HG02759 (cell line): ENCODE measurements around the gene SLC17A8.
"Not testable (repeated sequence)": the region's sequence is repeated elsewhere in the genome, so short reads cannot be mapped to it uniquely, and the experiment has no call there.

Experiments
- ATAC-seq: cut with Tn5 transposase; IDR thresholded peaks from one replicate; pipeline ENCODE4 v1.9.1; 2021; ENCODE audit warnings: mild to moderate bottlenecking, moderate library complexity; ENCODE audit not compliant: unreplicated experiment

The SLC17A8 gene

GRCh38 chr12:100422646-100423045 is 65.8 kb downstream of the SLC17A8 start:
- no peak for ATAC-seq

DNA sequence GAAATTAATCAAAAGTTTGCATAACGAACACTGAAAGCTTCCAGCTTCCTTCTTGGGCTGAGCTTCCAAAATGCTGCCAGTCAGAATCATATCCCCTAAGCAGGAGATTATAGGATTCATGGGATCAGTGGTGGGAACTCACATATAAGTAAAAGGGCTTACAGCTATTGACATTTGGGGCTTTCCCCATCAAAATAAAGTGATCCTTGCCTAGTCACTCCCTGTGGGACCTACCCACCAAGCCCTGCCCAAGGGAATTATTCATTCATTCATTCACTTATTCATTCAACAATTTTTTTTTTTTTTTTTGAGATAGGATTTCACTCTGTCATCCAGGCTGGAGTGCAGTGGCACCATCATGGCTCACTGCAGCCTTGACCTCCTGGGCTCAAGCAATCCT is 69.3 kb downstream of the SLC17A8 start:
- no peak for ATAC-seq

DNA sequence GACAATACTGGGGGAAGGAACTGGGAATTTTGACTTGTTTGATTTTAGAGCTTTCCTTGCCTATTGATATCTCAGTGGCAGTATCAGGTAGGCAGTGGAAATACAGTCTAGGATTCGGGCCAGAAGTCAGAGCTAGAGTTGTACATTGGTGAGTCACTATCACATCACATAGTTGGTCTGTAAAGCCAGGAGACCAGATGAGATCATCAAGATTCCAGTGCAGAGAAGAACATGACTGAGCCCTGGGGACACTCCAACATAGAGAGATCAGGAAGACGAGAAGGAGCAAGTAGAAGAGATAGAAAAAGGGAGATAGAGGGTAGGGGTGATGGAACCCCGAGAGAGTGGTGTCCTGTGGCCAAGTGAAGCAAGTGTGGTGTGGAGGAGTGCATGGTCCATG is 70.2 kb downstream of the SLC17A8 start:
- ATAC-seq, result no peak

GRCh38 chr12:100430251-100430650 is 73.4 kb downstream of the SLC17A8 start:
- ATAC-seq, result not testable (repeated sequence)

GRCh38 chr12:100433701-100434100 is 76.8 kb downstream of the SLC17A8 start:
- ATAC-seq, result no peak

- no peak for ATAC-seq
Observed at GRCh38 chr12:100434177-100434576, 77.3 kb downstream of the SLC17A8 start.

DNA sequence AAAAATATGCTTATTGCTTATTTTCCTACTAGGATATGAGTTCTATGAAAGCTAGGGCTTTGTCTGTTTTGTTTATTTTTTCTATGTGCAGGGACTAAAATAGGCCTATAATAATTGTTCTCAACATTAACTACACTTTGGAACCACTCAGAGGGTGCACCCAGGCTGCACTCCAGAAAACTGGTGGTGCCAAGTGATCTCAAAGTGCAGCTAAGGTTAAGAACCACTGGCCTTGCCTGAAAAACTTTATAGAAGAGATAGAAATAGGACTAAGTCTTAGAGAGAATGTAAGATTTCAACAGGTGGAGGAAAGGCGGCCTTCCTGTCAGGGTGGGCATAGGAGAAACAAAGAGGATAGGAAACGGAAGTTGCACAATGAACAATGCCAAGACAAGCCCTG is 79.1 kb downstream of the SLC17A8 start:
- no peak for ATAC-seq

GRCh38 chr12:100437038-100437841 is 80.4 kb downstream of the SLC17A8 start:
- no peak for ATAC-seq

DNA sequence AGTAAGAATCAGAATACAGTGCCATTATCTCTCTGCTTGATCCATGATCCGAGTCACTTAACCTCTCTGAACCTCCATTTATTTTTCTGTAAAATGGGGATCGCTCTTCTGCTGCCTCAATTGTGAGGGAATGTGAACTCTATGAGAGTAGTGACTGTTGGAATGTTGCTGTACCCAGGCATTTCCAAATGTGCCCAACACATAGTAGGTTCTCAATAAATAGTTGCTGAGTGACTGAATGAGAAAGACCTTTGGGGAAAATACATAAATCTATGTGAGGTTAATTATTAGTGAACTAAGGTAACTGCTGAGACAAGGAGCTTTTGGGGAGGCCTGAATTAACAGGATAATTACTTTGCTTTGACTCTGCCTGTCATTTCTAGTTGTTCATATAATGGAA is 82.9 kb downstream of the SLC17A8 start:
- no peak for ATAC-seq

- ATAC-seq, result no peak
Observed at GRCh38 chr12:100442403-100442802, 85.5 kb downstream of the SLC17A8 start.

DNA sequence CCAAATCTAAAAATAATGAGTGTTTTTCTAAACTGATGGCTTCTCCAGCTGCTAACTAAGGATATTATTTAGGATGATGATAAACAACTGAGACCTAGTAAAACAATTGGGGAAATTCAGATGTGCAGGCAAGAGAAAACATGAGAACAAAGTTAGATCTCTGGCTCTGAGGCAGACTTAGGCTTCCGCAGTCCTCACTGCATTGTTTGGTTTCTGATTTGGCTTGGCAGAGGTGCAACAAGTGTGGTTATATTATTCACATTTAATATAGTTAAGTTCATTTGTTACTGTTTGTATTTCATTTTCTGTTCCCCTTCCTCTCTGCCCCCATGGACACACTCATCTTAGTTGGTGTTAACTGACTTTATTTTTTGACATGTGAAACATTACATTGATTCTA is 86.6 kb downstream of the SLC17A8 start:
- ATAC-seq, result no peak

GRCh38 chr12:100445081-100445481 is 88.2 kb downstream of the SLC17A8 start:
- no peak for ATAC-seq

GRCh38 chr12:100447381-100447780 is 90.5 kb downstream of the SLC17A8 start:
- ATAC-seq, result no peak

- ATAC-seq, result no peak
Observed at GRCh38 chr12:100448656-100449055, 91.8 kb downstream of the SLC17A8 start.

- no peak for ATAC-seq
Observed at GRCh38 chr12:100450735-100451134, 93.9 kb downstream of the SLC17A8 start.

DNA sequence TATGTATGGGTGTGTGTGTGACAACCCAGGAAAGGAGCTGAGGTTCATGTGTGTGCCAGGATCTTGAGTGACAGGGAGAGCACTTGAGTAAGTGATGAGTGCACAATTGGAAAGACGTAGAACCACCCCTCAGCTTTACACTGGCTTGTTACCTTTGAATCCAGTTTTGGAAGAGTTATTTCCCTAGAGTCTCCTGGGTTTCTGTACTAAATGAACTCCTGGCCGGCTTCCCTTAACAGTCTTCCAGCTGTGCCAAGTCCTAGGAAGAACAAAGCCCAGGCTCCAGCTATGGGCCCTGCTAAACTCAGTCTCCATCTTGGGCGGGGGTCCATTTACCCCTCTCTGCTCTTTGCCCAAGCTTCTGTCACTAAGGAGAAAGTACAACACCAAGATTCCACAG is 97.1 kb downstream of the SLC17A8 start:
- no peak for ATAC-seq

- no peak for ATAC-seq
Observed at GRCh38 chr12:100455896-100456295, 99.0 kb downstream of the SLC17A8 start.

- ATAC-seq, result no peak
Observed at GRCh38 chr12:100458191-100458590, 101.3 kb downstream of the SLC17A8 start.

GRCh38 chr12:100460702-100461101 is 103.8 kb downstream of the SLC17A8 start:
- no peak for ATAC-seq

DNA sequence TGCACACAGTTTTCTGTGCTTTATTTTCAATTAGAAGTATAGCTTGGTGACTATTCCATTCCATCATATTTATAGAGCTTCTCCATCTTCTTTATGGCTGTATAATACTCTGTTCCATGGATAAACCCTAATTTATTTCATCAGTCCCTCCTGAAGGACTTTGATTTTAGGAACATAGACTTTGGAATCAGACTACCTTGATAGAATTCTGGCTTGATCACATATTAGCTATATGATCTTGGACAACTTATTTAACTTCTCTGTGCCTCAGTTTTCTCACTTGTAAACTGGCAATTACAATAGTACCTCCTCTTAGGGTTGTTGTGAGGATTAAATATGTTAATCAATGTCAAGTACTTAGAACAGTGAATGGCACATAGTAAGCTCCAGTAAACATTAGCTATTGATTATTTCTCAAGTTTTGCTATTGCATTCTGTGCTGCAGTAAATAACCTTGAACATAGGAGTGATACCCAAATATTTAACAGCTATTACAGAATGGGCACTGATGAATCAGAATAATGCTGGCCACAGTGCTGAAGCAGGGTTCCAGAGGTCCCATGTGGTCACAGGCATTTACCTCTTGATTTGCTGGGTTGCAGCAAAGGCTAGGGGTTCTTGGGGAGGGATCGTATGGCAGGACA is 104.6 kb downstream of the SLC17A8 start:
- no peak for ATAC-seq

GRCh38 chr12:100463661-100464060 is 106.8 kb downstream of the SLC17A8 start:
- ATAC-seq, result no peak

DNA sequence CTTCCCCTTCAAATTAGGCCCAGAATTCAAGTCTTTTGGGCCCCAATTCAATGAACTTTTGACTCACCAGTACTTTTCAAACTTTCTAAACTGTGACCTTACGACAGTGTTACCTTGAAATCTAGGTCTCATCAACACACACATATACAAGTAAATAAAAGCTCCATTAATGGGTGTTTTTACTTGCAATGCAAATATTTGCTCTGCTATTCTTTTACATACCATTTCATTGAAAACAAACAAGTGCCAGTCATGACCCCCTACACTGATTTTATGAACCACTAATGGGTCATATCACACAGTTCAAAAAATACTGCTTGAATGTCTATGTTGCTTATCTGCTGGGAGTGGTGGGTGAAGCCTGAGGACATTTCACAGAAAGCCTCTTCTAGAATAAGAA is 107.7 kb downstream of the SLC17A8 start:
- ATAC-seq, result no peak

DNA sequence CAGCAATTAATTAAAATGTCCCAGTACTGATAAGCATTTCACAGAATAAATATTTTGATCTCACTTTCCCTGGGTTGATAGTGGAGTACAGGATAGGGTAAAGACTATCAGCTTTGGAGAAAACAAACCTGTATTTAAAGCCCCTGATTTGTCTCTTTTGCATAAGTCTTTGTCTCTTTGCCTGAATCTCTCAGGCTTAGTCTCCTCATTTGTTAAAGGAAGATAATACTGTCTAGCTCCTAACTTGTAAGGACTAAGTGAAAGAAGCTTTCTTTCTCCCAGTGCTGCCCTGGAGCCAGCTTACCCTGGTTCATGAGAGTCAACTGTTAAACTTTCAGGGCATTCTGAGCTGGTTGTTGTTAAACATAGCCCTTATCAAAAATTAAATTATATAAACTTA is 111.3 kb downstream of the SLC17A8 start:
- ATAC-seq, result no peak
